ENCODE data around the gene CNOT3. TPM values are rescaled to one million over a fixed set of nuclear protein-coding genes. Genes with fewer than 3 reads are reported as not detected.

The CNOT3 gene
- total and polyA plus RNA-seq, 2 of the 13 experiments (the other 11 are each of a cell fraction or from before 2014, with no cell fraction given), result 4.3 to 5.8 TPM

GRCh38 chr19:54189735-54190502 is 52.4 kb downstream of the CNOT3 start (continued):
- TF ChIP-seq PRDM10 (CRISPR knock-in tag; IDR thresholded peaks at IDR 0.05; ENCODE audit: low read depth), result no peak; the same call in 1 of the 2 replicates
- TF ChIP-seq ZNF552 (CRISPR knock-in tag; IDR thresholded peaks at IDR 0.05; ENCODE audit: borderline replicate concordance), result no peak
- peak; percentile 47; the same call in 1 of the 2 replicates for TF ChIP-seq FOSL2 (CRISPR knock-in tag; IDR thresholded peaks at IDR 0.05)
- peak; percentile 42; the same call in 1 of the 2 replicates for TF ChIP-seq ZBTB38 (CRISPR knock-in tag; IDR thresholded peaks at IDR 0.05)
- TF ChIP-seq ZNF598 (CRISPR knock-in tag; IDR thresholded peaks at IDR 0.05; ENCODE audit: borderline replicate concordance), result no peak
- TF ChIP-seq RFX1 (IDR thresholded peaks at IDR 0.05), result no peak
- TF ChIP-seq ZNF678 (CRISPR knock-in tag; IDR thresholded peaks at IDR 0.05), result no peak
- TF ChIP-seq SMARCC2 (IDR thresholded peaks at IDR 0.05), result no peak
- TF ChIP-seq MNT (IDR thresholded peaks at IDR 0.05), result no peak; the same call in 1 of the 2 replicates
- TF ChIP-seq ZBTB8A (CRISPR knock-in tag; IDR thresholded peaks at IDR 0.05; ENCODE audit: borderline replicate concordance, low read depth), result no peak
- TF ChIP-seq MLXIP (CRISPR knock-in tag; IDR thresholded peaks at IDR 0.05; ENCODE audit: borderline replicate concordance), result no peak
- no peak for TF ChIP-seq IRF1 (CRISPR knock-in tag; IDR thresholded peaks at IDR 0.05; ENCODE audit: low read depth)
- no peak for TF ChIP-seq MTF1 (CRISPR knock-in tag; IDR thresholded peaks at IDR 0.05)
- TF ChIP-seq ZNF3 (CRISPR knock-in tag; IDR thresholded peaks at IDR 0.05), result no peak
- TF ChIP-seq MTERF4 (CRISPR knock-in tag; IDR thresholded peaks at IDR 0.05), result no peak
- no peak for TF ChIP-seq ZNF879 (CRISPR knock-in tag; IDR thresholded peaks at IDR 0.05)
- no peak for TF ChIP-seq NFATC3 (CRISPR knock-in tag; IDR thresholded peaks at IDR 0.05)

All from HepG2 (cell line).